Neural cell (in vitro differentiated cells): ENCODE results near the gene ACE. TPM values are rescaled to one million over a fixed set of nuclear protein-coding genes. Genes with fewer than 3 reads are reported as not detected.
A peak's percentile ranks its signal among the peaks of the same experiment; 100 is the strongest.

ENCODE experiments used
- H2AFZ ChIP-seq: fragments of 200-600, 300-800 bp; sonication (generic), shearing (Covaris generic); 2 replicates; pipeline ENCODE4 v1.6.0; 2014; ENCODE audit warnings: low read depth, mild to moderate bottlenecking, antibody characterized with exemption, low read length, moderate library complexity
- H3F3A ChIP-seq: fragments of 200-600 bp; shearing (Covaris generic); 2 replicates; pipeline ENCODE4 v1.6.1; 2016; ENCODE audit warnings: mild to moderate bottlenecking, moderate library complexity, mixed read lengths, antibody characterized with exemption, low read length; ENCODE audit not compliant: insufficient read depth, poor library complexity, severe bottlenecking
- H3K27ac ChIP-seq: fragments of 200-600, 300-800 bp; sonication (generic), shearing (Covaris generic); 2 replicates; pipeline ENCODE4 v1.5.1; 2014; ENCODE audit warnings: mild to moderate bottlenecking, low read length, moderate library complexity
- H3K27me3 ChIP-seq: fragments of 300-800, 200-600 bp; sonication (generic), shearing (Covaris generic); 2 replicates; pipeline ENCODE4 v1.6.0; 2014; ENCODE audit warnings: mild to moderate bottlenecking, low read depth, low read length, moderate library complexity; ENCODE audit not compliant: insufficient read depth
- H3K36me3 ChIP-seq: fragments of 300-800, 200-600 bp; sonication (generic), shearing (Covaris generic); 2 replicates; pipeline ENCODE4 v1.5.1; 2014; ENCODE audit warnings: mild to moderate bottlenecking, antibody characterized with exemption, low read length, moderate library complexity; ENCODE audit not compliant: insufficient read depth
- H3K4me2 ChIP-seq: fragments of 300-800, 200-600 bp; sonication (generic), shearing (Covaris generic); 2 replicates; pipeline ENCODE4 v1.6.0; 2014; ENCODE audit warnings: mild to moderate bottlenecking, low read length
- H3K4me3 ChIP-seq: fragments of 300-800, 200-600 bp; sonication (generic), shearing (Covaris generic); 2 replicates; pipeline ENCODE4 v1.5.1; 2014; ENCODE audit warnings: mild to moderate bottlenecking, low read length, moderate library complexity
- H3K79me2 ChIP-seq: fragments of 200-600 bp; shearing (Covaris generic); replicated peaks from 2 replicates; pipeline ENCODE4 v1.6.0; 2014; ENCODE audit warnings: mild to moderate bottlenecking, low read length, moderate library complexity; ENCODE audit not compliant: insufficient read depth
- H3K9ac ChIP-seq: fragments of 300-800, 200-600 bp; sonication (generic), shearing (Covaris generic); 2 replicates; pipeline ENCODE4 v1.6.1; 2016; ENCODE audit warnings: mild to moderate bottlenecking, low read length, mixed read lengths
- H3K9me2 ChIP-seq: fragments of 200-600 bp; shearing (Covaris generic); 2 replicates; pipeline ENCODE4 v1.6.1; 2016; ENCODE audit warnings: mild to moderate bottlenecking, low read length, mixed read lengths; ENCODE audit not compliant: insufficient read depth
- H3K9me3 ChIP-seq: fragments of 200-600, 300-800 bp; sonication (generic), shearing (Covaris generic); 2 replicates; pipeline ENCODE4 v1.6.1; 2016; ENCODE audit warnings: mild to moderate bottlenecking, mixed run types, low read length, moderate library complexity, mixed read lengths
- H4K20me1 ChIP-seq: fragments of 200-600 bp; shearing (Covaris generic); 2 replicates; pipeline ENCODE4 v1.6.1; 2016; ENCODE audit warnings: mild to moderate bottlenecking, mixed run types; ENCODE audit not compliant: insufficient read depth
- CTCF ChIP-seq: fragments of 450-650 bp; IDR thresholded peaks from 2 replicates; pipeline ENCODE4 v1.5.1; 2014; ENCODE audit warnings: antibody characterized with exemption, mild to moderate bottlenecking, moderate library complexity; ENCODE audit not compliant: poor library complexity, severe bottlenecking
- EP300 ChIP-seq: fragments of 450-650 bp; conservative IDR thresholded peaks from 2 replicates; pipeline ENCODE4 v1.6.1; 2014; ENCODE audit warnings: antibody characterized with exemption, mild to moderate bottlenecking, moderate library complexity; ENCODE audit not compliant: poor library complexity, severe bottlenecking
- EZH2 ChIP-seq: fragments of 200-600, 300-800 bp; shearing (Covaris generic), sonication (generic); IDR thresholded peaks from 2 replicates; pipeline ENCODE4 v1.6.1; 2014; ENCODE audit warnings: antibody characterized with exemption, low read length, borderline replicate concordance, mild to moderate bottlenecking; ENCODE audit not compliant: insufficient read depth, poor library complexity, severe bottlenecking
- MXI1 ChIP-seq: fragments of 450-650 bp; conservative IDR thresholded peaks from 2 replicates; pipeline ENCODE4 v1.6.1; 2014; ENCODE audit warnings: antibody characterized with exemption, mild to moderate bottlenecking; ENCODE audit not compliant: poor library complexity, severe bottlenecking
- POLR2AphosphoS5 ChIP-seq: IDR thresholded peaks from 2 replicates; pipeline ENCODE4 v1.6.1; 2012
- RAD21 ChIP-seq: fragments of 450-650 bp; conservative IDR thresholded peaks from 2 replicates; pipeline ENCODE4 v1.6.1; 2014; ENCODE audit warnings: antibody characterized with exemption, mild to moderate bottlenecking, moderate library complexity
- SMC3 ChIP-seq: fragments of 450-650 bp; conservative IDR thresholded peaks from 2 replicates; pipeline ENCODE4 v1.6.1; 2014; ENCODE audit warnings: antibody characterized with exemption, mild to moderate bottlenecking, moderate library complexity; ENCODE audit not compliant: poor library complexity
- TAF1 ChIP-seq: IDR thresholded peaks from 2 replicates; pipeline ENCODE4 v1.6.1; 2012; ENCODE audit warnings: low read depth
- polyA plus RNA-seq: library from polyadenylated mRNA; depleted of rRNA; stranded (reverse); fragments of >200 nt; gene quantifications from 2 replicates; pipeline ENCODE4 v1.2.3, GENCODE V29; 2014
- TF ChIP-seq, protein P1 (sequence below): IDR thresholded peaks from 2 replicates; pipeline ENCODE4 v1.6.1; 2012; ENCODE audit warnings: borderline replicate concordance

ACE gene
- polyA plus RNA-seq, 1 donor from 2014 or later = 1.5 TPM

- Histone ChIP-seq H3K27ac (no peak overlapping the region), H3K9me2 (no peaks in the 10 kb centered on the region), H3K79me2 (no peaks in the 10 kb centered on the region), H3K9ac (peak overlapping the region; percentile 66), H3K4me2 (peak overlapping the region; percentile 30), H3K27me3 (no peaks in the 10 kb centered on the region), H2AFZ (peak overlapping the region; percentile 73), H3K9me3 (no peaks in the 10 kb centered on the region), H3F3A (no peaks in the 10 kb centered on the region), H4K20me1 (no peaks in the 10 kb centered on the region), H3K4me3 (peak overlapping the region; percentile 77), H3K36me3 (no peaks in the 10 kb centered on the region)
- no peak for TF ChIP-seq SMC3
- TF ChIP-seq CTCF = no peak
- TF ChIP-seq TAF1 = no peak
- no peak for TF ChIP-seq EP300
- no peak for TF ChIP-seq MXI1
- TF ChIP-seq RAD21 = no peak
- TF ChIP-seq, protein P1, sequence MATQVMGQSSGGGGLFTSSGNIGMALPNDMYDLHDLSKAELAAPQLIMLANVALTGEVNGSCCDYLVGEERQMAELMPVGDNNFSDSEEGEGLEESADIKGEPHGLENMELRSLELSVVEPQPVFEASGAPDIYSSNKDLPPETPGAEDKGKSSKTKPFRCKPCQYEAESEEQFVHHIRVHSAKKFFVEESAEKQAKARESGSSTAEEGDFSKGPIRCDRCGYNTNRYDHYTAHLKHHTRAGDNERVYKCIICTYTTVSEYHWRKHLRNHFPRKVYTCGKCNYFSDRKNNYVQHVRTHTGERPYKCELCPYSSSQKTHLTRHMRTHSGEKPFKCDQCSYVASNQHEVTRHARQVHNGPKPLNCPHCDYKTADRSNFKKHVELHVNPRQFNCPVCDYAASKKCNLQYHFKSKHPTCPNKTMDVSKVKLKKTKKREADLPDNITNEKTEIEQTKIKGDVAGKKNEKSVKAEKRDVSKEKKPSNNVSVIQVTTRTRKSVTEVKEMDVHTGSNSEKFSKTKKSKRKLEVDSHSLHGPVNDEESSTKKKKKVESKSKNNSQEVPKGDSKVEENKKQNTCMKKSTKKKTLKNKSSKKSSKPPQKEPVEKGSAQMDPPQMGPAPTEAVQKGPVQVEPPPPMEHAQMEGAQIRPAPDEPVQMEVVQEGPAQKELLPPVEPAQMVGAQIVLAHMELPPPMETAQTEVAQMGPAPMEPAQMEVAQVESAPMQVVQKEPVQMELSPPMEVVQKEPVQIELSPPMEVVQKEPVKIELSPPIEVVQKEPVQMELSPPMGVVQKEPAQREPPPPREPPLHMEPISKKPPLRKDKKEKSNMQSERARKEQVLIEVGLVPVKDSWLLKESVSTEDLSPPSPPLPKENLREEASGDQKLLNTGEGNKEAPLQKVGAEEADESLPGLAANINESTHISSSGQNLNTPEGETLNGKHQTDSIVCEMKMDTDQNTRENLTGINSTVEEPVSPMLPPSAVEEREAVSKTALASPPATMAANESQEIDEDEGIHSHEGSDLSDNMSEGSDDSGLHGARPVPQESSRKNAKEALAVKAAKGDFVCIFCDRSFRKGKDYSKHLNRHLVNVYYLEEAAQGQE = no peak
- TF ChIP-seq POLR2AphosphoS5 = no peak
- TF ChIP-seq EZH2 = no peak
Observed at GRCh38 chr17:63445571-63445953, 31.3 kb upstream of the ACE start.

GRCh38 chr17:63445954-63446752 lies 30.7 kb upstream of the ACE start, which contains the start of gene CYB561:
Gene CYB561, minus strand, starts transcription at chr17:63446306. Its CDS starts 8,759 bp downstream, at chr17:63437547.
- peak within 1 kb of the TSS; percentile 77 for H3K4me3 ChIP-seq
- H4K20me1 ChIP-seq = no peaks in the 10 kb centered on the region
- peak within 1 kb of the TSS; percentile 66 for H3K9ac ChIP-seq
- H3K9me3 ChIP-seq = no peaks in the 10 kb centered on the region
- no peaks in the 10 kb centered on the region for H3F3A ChIP-seq
- peak within 1 kb of the TSS; percentile 30 for H3K4me2 ChIP-seq
- H3K79me2 ChIP-seq = no peaks in the 10 kb centered on the region
- peak within 1 kb of the TSS; percentile 73 for H2AFZ ChIP-seq
- H3K27me3 ChIP-seq = no peaks in the 10 kb centered on the region
- H3K9me2 ChIP-seq = no peaks in the 10 kb centered on the region
- no peaks in the 10 kb centered on the region for H3K36me3 ChIP-seq
- TF ChIP-seq POLR2AphosphoS5 (no peak), MXI1 (peak; percentile 87), CTCF (peak; percentile 65), EZH2 (no peak), EP300 (peak; percentile 32), SMC3 (no peak), RAD21 (peak; percentile 23), TAF1 (no peak)
- TF ChIP-seq, protein P1 = no peak
- no peak within 1 kb of the TSS for H3K27ac ChIP-seq
